Activated naive CD4-positive, alpha-beta T cell treated with anti-CD3 and anti-CD28 coated beads, Interleukin-2, amount 50 U/mL, for 24 hours (primary cell): ENCODE results near the gene RALGAPA2.
A peak's percentile ranks its signal among the peaks of the same experiment; 100 is the strongest.

Experiments used
- H3K27ac Mint-ChIP-seq: one replicate; pipeline ENCODE4 v1.8.0; 2021; ENCODE audit warnings: mild to moderate bottlenecking, mixed read lengths
- H3K27me3 Mint-ChIP-seq: one replicate; pipeline ENCODE4 v1.8.0; 2021; ENCODE audit warnings: mixed read lengths
- H3K36me3 Mint-ChIP-seq: one replicate; pipeline ENCODE4 v1.8.0; 2021; ENCODE audit warnings: mixed read lengths
- H3K4me1 Mint-ChIP-seq: one replicate; pipeline ENCODE4 v1.8.0; 2021; ENCODE audit warnings: mixed read lengths
- H3K4me3 Mint-ChIP-seq: one replicate; pipeline ENCODE4 v1.8.0; 2021; ENCODE audit warnings: mild to moderate bottlenecking, mixed read lengths
- H3K9me3 Mint-ChIP-seq: one replicate; pipeline ENCODE4 v1.8.0; 2021; ENCODE audit warnings: mixed read lengths

Gene RALGAPA2

DNA sequence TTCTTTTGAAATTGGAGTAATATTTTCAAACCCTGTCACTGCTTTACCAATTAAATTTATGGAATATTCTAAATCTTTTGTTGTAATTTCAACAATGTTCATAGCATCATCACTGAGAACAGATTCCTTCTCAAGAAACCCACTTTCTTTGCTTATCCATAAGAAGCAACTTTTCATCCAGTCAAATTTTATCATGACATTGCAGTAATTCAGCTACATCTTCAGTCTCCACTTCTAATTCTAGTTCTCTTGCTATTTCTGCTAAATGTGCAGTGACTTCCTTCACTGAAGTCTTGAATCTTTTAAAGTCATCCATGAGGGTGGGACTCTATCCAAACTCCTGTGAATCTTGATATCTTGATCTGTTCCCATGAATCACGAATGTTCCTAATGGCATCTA lies 212.1 kb downstream of the RALGAPA2 start:
- Mint-ChIP-seq H3K9me3 (no peaks in the 10 kb centered on the region), H3K27me3 (no peaks in the 10 kb centered on the region), H3K36me3 (peaks cover 23% of the 10 kb centered on the region), H3K27ac (no peak overlapping the region), H3K4me1 (no peaks in the 10 kb centered on the region), H3K4me3 (no peak overlapping the region)

DNA sequence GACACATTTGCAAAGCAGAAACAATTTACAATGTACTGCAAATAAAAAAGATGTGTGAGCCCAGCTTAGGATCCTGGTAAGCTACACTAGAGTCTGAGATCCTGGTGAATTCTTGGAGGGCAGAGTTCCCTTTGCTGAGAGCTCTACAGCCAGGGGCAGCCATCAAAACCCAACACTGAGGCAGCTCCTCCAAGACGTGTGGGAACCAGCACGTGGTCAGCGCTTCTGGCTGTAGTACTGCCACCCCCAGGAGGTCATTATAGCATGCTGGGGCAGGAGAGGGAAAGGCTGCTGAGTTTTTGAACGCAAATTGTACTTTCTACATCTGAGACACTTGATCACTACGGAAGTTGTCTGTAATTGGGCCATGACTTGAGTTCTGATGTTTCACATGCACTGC lies 213.0 kb downstream of the RALGAPA2 start:
- Mint-ChIP-seq H3K36me3 (peaks cover 19% of the 10 kb centered on the region), H3K4me1 (no peaks in the 10 kb centered on the region), H3K4me3 (no peak overlapping the region), H3K9me3 (no peaks in the 10 kb centered on the region), H3K27me3 (no peaks in the 10 kb centered on the region), H3K27ac (no peak overlapping the region)

DNA sequence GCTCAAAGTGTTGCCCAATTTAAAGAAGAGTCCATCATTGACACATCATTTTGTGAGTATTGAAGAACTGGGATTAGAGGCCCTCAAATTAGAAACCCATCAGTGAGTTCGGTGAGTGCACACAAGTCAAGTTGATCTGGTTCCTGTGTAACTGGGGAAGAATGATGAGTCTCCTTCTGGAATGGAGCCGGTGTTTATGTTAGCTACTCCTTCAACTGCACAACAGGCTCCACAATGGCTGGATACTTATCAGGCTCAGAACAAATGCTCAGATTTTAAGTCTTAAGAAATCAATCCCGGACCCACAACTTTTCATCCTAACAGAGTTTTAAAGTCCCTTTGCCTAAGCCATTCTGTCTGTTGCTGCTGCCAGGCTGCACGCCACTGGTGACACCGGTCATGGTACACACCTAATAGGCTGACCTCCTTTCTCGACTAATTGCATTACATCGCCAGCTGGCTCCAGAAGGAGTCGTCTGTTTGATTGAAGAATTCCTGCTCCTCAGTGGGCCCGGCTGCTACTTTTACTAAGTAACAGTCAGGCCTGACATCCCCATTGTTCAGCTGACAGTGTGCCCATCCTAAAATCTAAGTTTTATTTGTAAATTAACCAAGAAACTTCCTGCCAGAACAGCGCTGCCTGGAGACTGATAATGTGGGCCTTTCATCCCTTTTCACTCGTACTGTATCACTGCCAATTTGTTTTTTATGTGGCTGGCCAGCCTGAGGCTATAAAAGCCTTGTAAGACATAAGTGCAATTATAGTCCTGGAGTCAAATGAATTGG lies 214.2 kb downstream of the RALGAPA2 start:
- no peak overlapping the region for H3K27ac Mint-ChIP-seq
- H3K36me3 Mint-ChIP-seq, result peaks cover 22% of the 10 kb centered on the region
- no peak overlapping the region for H3K4me3 Mint-ChIP-seq
- no peaks in the 10 kb centered on the region for H3K4me1 Mint-ChIP-seq
- no peaks in the 10 kb centered on the region for H3K9me3 Mint-ChIP-seq
- H3K27me3 Mint-ChIP-seq, result no peaks in the 10 kb centered on the region

DNA sequence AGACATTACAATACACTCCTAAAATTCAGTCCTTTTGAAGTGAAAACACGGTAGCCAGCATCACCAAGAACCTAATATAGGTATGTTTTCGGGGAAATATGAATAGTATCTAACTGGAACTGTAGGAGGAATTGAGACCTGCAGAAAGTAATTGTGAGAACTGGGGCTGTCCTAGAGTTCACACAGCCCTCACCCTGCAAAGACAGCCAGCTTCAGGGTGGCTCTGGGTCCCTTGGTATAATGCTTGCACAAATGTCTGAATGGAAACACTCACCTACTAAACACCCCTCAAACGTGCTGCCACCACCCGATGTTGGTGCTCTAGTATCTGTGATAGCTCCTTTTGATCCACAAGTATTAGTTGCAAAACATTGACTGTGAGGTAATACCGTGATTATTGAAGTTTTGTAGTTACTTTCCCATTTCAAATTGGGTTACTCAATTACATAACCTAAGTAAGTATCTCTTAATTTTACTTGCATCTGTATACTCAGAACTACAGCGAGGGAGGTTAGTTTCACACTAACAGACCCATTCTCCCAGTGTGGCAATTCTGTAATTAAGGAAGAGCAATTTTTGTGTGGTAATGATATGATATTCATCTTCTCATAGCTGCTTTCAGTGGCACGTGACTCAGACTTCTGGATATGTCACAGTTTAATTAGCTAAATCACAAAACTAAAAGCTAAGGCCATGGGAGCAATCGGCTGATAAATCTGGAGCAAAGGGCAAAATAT lies 215.0 kb downstream of the RALGAPA2 start:
- Mint-ChIP-seq H3K9me3 (no peaks in the 10 kb centered on the region), H3K27me3 (no peaks in the 10 kb centered on the region), H3K4me1 (no peaks in the 10 kb centered on the region), H3K36me3 (peaks cover 19% of the 10 kb centered on the region), H3K4me3 (no peak overlapping the region), H3K27ac (no peak overlapping the region)

DNA sequence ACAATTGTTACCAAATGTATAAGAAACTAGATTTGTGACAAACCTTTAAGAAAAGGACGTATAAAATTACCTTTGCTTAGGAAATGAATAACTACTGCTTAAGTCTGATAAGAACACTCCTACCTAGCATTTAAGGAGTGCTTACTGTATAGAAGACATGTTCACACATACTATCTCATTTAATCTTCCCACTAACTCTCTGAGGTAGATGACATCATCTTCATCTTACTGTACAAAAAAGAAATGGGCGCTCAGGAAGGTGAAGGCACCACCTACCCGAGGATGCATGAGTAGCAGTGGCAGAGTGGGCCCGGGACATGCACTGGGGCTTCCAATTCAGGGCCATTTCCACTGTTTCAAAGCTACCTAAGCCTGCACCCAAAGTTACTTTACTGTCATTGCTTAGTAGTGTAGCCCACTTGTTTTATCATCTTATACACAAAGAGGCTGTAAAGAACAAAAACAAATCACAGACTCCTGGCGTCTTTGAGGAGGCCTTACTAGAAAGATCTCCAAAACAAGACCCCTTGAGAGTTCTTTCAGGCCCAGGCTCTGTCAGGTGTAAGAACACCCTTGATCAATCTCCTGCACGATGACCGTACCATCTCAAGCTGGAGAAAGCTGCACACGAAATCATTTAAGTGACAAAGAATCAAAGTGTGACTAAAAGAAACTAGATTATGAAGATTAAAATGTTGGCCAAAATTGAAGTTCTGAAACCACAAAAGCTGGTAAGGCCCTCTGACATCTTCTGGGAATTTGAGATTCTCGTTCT lies 216.5 kb downstream of the RALGAPA2 start:
- H3K4me3 Mint-ChIP-seq, result no peak overlapping the region
- no peaks in the 10 kb centered on the region for H3K9me3 Mint-ChIP-seq
- no peak overlapping the region for H3K27ac Mint-ChIP-seq
- H3K4me1 Mint-ChIP-seq, result peaks cover 13% of the 10 kb centered on the region
- H3K27me3 Mint-ChIP-seq, result no peaks in the 10 kb centered on the region
- H3K36me3 Mint-ChIP-seq, result peaks cover 22% of the 10 kb centered on the region

DNA sequence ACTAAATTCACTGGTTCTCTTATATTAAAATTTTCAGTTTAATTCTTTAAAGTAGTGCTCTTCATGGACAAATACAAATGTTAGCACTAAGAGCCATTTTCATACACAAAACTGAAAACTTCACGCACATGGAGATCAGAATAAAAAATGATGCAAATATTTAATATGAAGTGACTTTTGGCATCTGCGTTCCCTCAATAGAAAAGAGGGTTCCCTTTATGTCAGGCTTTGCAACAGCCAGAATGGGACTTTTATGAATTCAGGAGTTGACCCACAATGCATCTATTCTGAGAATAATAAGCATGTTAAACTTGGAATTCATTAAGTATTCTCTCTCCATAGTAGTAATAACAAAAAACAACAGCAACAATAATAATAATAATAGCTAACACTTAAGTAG lies 218.7 kb downstream of the RALGAPA2 start:
- Mint-ChIP-seq H3K27me3 (no peaks in the 10 kb centered on the region), H3K9me3 (no peaks in the 10 kb centered on the region), H3K4me3 (no peak overlapping the region), H3K36me3 (peaks cover 28% of the 10 kb centered on the region), H3K4me1 (peaks cover 29% of the 10 kb centered on the region), H3K27ac (no peak overlapping the region)

DNA sequence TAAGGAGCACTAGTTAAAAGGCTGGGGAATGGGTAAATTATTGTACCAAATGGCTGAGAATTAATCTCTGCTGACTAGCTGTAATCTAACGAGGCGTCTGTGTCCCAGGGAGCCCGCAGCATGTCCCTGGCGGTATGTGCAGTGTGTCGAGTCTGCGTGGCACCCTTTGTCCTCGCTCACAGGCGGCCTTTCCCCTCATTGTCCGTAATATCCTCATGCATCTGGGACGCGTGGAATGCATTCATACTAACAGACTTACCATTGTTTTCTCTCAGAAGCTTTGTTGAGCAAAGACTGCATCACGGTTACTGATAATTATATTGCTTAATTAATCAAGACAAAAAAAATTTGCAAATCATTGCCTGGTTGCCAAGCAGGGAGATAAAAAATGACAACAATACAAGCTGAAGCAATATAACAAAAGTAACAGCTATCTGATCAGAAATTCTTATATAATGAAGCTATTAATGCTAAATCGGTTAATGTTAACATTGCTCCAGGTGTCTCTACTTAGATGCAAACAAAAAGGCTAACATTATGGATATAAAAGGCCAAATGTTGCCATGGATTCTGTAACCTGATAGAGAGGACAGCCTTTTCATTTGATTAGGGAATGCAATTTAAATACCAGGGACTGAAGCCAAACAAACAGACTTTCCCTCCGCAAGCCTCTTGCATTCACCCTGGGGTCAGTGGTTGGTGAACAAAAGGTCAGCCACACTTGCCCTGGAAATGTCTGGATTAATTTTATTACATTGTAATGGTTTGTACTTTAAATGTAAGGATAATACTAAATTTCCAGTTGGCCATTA lies 219.7 kb downstream of the RALGAPA2 start:
- H3K4me3 Mint-ChIP-seq, result no peak overlapping the region
- no peaks in the 10 kb centered on the region for H3K9me3 Mint-ChIP-seq
- H3K4me1 Mint-ChIP-seq, result peaks cover 36% of the 10 kb centered on the region
- no peaks in the 10 kb centered on the region for H3K27me3 Mint-ChIP-seq
- peaks cover 32% of the 10 kb centered on the region for H3K36me3 Mint-ChIP-seq
- peak overlapping the region; percentile 95 for H3K27ac Mint-ChIP-seq

DNA sequence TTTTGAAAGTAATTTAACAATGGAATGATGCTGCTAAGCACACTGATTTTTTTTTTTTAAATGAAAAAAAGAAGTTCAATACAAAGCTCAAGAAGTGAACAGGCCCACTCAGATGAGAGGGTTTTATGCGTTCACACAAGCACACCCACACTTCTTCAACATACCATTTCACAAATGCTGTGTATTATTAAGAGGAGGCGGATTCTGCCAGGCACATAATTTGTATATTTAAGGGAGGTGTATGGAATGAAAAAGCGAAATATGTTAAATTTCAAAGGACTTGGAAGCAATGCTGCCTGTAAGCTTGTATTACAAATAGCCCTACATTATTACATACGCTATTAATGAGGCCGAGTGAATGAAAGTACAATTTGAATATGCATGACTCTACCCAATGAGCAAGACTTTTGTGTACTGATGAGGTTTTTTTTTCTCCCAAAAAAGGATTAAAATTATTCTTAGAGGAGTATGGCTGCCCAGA lies 220.6 kb downstream of the RALGAPA2 start:
- Mint-ChIP-seq H3K36me3 (peaks cover 26% of the 10 kb centered on the region), H3K4me3 (peak overlapping the region; percentile 45), H3K9me3 (no peaks in the 10 kb centered on the region), H3K4me1 (peaks cover 36% of the 10 kb centered on the region), H3K27ac (peak overlapping the region; percentile 95), H3K27me3 (no peaks in the 10 kb centered on the region)

DNA sequence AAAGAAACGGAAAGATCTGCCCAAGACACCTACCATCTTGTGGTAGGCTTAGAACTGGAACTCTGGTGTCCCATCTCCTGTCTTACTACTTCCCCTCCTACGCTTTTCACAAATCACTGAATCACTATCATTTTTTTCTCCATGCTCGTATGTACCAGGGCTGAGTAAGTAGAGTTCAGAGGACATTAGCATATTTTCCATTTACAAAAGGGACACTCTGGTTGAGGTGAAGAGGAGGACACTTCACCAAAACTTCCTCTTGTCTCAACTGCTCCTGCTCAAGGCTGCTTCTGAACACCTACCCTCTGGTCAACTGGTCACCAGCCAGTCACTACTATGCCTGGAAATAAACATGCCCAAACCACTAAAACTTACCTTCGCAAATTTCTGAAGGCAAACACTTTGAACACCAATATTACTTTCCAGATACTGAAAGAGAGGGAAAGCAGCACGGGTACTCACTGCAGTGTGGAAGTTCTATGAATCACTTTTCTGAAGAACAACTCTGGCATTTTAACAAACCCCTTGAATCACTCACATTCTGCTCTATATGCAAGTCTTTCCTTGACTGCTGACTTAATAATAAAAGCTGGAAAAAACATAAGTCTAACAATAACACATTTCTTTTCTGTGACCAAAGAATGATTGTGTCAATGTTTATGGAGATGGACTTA lies 221.2 kb downstream of the RALGAPA2 start:
- Mint-ChIP-seq H3K9me3 (no peaks in the 10 kb centered on the region), H3K36me3 (peaks cover 31% of the 10 kb centered on the region), H3K27ac (peak overlapping the region; percentile 95), H3K4me1 (peaks cover 36% of the 10 kb centered on the region), H3K27me3 (no peaks in the 10 kb centered on the region), H3K4me3 (peak overlapping the region; percentile 68)

DNA sequence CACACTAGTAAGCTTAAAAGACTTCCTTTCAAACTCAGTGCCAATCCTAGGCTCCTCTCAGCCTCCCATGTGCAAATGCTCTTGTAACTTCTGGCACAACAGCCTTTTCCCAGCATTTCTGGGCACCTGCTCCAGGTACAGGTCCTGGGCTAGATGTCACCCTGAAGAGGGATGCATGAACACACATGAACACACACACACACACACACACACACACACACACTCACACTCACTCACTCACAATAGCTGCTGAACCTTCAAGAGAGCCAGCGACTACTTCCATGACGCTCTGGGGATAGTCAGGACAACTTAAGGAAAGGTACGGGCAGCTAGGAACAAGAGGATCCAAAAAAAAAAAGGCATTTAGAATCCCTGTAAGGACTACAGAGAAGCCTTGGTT lies 221.8 kb downstream of the RALGAPA2 start:
- H3K4me3 Mint-ChIP-seq, result peak overlapping the region; percentile 68
- peak overlapping the region; percentile 95 for H3K27ac Mint-ChIP-seq
- H3K4me1 Mint-ChIP-seq, result peaks cover 36% of the 10 kb centered on the region
- no peaks in the 10 kb centered on the region for H3K9me3 Mint-ChIP-seq
- H3K27me3 Mint-ChIP-seq, result no peaks in the 10 kb centered on the region
- peaks cover 31% of the 10 kb centered on the region for H3K36me3 Mint-ChIP-seq

DNA sequence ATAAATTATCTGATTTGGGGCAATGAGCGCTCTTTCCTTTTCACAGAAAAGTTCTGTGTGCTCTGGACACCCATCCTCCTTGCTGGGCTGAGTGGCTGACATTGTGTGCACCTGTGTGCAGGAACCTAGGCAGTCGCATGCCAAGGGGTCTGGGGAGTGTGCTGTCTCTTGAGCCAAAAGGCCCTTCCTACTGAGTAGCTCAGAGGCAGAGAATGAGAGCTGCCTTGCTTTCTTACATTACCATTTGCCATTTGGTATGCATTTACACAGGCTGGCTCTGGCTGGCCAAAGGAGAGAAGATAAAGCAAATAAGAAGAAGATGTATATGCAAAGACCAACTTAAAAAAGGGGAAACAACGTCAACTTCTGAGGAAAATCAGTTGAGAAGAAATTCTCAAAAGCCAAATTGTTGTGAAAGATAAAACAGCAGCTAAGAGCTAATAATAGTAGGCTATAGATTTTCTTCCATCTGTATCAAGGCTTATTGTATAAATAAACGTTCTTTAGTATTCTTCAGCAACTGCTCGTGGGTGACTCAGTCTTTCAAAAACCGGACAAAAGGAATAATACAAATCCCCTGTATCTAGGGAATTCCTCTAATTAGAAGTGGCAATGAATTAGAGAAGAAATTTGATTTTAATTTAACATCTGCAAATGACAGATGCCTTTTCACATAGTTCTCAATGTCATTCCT lies 222.6 kb downstream of the RALGAPA2 start:
- H3K27me3 Mint-ChIP-seq, result no peaks in the 10 kb centered on the region
- H3K36me3 Mint-ChIP-seq, result peaks cover 31% of the 10 kb centered on the region
- H3K4me3 Mint-ChIP-seq, result no peak overlapping the region
- peaks cover 36% of the 10 kb centered on the region for H3K4me1 Mint-ChIP-seq
- H3K27ac Mint-ChIP-seq, result peak overlapping the region; percentile 87
- no peaks in the 10 kb centered on the region for H3K9me3 Mint-ChIP-seq

DNA sequence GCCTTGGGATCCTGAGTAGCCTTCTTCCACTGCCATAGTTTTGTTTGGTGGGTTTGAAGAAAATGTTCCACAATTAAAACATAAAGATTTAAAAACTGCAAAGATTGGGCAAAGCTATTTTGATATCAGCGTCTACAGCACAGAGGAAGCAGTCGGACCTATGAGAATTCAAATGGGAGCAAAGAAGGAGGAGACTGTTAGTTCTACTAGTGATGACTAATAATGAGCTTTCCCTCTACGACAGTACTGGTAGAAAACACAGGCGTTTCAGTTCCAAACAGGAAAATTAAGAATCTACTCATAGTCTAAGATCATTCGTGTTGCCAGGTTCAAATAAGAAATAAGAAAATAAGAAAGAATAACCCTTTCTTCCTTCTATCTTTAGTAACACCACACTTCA lies 223.4 kb downstream of the RALGAPA2 start:
- H3K36me3 Mint-ChIP-seq, result peaks cover 31% of the 10 kb centered on the region
- H3K4me3 Mint-ChIP-seq, result peak overlapping the region; percentile 65
- no peaks in the 10 kb centered on the region for H3K27me3 Mint-ChIP-seq
- H3K27ac Mint-ChIP-seq, result peak overlapping the region; percentile 77
- H3K4me1 Mint-ChIP-seq, result peaks cover 36% of the 10 kb centered on the region
- no peaks in the 10 kb centered on the region for H3K9me3 Mint-ChIP-seq

DNA sequence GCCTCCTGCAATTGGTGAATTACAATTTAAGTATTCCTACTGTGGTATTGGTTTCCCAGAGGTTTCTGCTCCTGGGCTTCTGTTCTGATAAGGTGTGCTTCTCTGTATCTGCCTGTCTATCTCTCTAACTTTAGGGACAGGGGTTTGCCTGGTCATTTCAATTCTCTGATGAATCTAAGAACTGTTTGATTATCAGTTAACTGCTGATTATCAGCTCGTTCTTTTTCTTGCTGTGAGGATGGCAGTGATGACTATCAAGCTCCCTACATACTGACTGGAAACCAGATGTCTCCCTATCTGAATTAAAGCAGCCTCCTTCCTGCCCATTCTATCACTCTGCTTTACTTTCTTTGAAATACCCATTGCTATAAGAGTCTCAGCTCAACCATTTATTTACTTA lies 224.1 kb downstream of the RALGAPA2 start:
- Mint-ChIP-seq H3K27ac (peak overlapping the region; percentile 77), H3K4me1 (peaks cover 36% of the 10 kb centered on the region), H3K9me3 (no peaks in the 10 kb centered on the region), H3K36me3 (peaks cover 29% of the 10 kb centered on the region), H3K27me3 (no peaks in the 10 kb centered on the region), H3K4me3 (peak overlapping the region; percentile 17)

DNA sequence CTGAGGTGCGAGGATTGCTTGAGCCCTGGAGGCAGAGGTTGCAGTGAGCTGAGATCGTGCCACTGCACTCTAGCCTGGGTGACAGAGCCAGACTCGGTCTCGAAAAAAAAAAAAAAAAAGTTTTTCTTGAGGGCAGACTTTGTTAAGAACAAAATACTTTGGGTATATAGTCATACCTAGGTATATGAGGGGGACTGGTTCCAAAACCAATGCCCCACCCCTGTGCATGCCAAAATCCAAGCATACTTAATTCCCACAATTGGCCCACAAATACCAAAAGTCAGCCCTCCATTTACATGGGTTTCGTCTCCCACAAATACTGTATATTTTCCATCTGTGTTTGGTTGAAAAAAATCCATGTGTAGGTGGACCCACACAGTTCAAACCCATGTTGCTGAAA lies 224.6 kb downstream of the RALGAPA2 start:
- peaks cover 30% of the 10 kb centered on the region for H3K36me3 Mint-ChIP-seq
- no peaks in the 10 kb centered on the region for H3K27me3 Mint-ChIP-seq
- peaks cover 36% of the 10 kb centered on the region for H3K4me1 Mint-ChIP-seq
- no peak overlapping the region for H3K4me3 Mint-ChIP-seq
- peak overlapping the region; percentile 77 for H3K27ac Mint-ChIP-seq
- H3K9me3 Mint-ChIP-seq, result no peaks in the 10 kb centered on the region
